Brain pericyte (primary cell): Measurements from ENCODE around the gene TBPL1.
"Not testable (repeated sequence)": the region's sequence is repeated elsewhere in the genome, so short reads cannot be mapped to it uniquely, and the experiment has no call there.

ENCODE experiments used
- DNase-seq: peaks from one replicate; pipeline ENCODE4 v3.0.0-alpha.2; 2012; ENCODE audit warnings: low read depth, low spot score

Gene TBPL1

DNA sequence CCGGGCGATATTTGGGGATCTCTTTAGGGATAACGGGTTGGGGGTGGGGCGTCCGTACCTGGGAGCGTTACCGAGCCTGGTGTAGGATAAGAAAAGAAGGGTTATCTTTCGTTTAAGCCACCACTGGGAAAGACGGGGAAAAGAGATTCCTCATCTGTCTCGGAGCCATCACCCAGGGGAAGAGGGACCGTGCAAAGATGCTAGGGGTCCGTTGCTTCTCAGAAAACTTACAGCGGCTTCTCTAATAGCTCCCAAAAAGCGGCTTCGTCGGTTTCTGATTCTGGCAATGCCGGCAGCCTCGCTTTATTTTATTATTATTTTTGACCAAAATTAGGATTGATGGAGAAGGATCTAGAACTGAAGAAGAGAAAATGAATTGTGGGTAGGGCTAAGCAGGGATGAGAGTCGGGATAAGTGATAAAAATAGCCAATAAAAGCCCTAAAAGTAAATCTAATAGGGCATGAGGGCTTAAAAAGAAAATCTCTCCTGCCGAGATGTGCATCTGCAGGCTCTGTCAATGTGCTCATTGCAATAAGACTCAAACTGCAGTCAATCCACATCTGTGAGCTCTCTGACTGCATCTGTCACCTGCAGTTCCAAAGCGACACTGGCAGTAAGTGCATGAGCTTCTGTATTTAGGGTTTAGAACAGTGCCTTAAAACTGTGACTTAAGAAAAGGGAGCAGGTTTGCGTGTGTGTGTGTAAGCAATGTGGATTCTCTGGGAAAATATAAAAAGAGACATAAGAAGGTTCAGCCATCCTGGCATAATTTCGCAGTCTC, 801 bp downstream of the TBPL1 start:
- no peak for DNase-seq

DNA sequence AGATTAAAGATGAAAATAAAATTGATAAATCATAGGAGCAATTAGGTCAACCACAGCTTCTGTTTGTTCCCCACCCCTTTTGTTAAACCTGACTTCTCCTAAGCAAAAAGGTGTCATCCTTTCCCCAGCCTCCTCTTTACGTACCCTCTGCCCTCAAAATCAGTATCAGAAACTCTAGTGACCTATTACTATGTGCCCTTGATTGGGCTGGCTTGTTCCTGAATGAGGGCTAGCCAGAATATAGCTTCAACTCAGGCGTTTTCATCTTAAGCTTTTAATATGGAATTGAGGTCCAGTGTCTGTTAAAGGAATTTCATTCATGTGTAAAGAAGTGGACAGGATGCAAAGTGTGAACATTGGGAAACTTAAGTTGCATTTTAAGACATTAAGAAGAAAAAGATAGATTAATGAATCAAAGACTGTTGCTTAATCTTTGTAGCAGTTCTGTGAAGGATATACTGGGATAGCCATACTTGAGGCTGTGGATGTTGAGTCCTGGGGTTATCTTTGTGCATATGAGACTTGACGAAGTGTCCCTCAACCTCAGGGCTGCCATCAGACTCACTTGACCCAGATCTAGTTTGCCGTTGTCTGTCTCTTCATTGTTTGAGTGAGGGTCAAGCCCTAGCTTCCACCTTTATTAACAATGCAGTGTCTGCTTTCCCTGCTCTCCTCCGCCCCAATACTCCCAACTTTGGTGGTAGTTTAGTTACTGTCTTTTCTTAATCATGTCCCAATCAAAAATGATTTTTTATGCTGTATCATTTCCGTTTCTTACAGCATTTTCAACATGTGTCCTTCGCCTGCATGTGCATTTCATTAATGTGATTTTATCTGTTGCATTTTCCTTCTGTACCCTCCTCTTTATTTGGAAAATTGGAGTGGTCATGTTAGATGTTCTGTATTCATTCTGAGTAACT, 1.9 kb downstream of the TBPL1 start:
- DNase-seq = no peak

DNA sequence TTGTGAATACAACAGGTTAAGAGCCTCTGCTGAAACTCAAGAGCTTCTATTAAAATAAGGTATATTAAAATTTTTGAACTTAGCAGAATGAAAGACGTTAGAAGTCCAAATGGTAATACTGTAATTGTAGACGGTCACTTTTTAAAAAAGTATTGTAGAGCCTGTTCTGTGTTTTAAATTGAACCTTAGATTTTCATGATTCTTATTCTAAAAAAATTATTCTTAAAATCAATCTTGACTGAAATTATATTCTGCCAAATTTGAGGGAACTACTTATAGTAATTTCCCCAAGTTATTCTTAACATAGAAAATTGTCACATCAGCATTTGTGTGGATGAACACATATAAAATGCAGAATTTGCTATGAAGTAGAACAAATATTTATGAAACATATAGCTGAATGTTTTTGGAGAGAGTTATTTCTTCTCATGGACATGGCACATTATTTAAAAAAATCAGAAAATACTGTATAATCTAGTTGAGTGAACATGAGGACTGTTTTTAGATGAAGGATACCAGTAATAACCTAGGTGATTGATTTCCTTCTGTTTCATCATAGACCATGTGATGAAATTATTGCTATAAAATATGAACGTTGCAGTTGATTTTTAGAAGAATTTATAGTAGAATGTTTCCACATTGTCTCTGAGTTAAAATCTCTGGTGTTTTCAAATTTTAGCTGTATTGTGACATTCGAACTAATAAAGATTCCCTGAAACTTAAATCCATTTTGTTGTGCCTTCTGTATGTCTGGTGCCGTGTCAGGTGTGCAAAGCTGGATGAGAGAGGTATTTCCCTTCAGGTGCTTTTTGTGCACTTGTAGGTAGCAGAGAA, 2.8 kb downstream of the TBPL1 start:
- DNase-seq = no peak

DNA sequence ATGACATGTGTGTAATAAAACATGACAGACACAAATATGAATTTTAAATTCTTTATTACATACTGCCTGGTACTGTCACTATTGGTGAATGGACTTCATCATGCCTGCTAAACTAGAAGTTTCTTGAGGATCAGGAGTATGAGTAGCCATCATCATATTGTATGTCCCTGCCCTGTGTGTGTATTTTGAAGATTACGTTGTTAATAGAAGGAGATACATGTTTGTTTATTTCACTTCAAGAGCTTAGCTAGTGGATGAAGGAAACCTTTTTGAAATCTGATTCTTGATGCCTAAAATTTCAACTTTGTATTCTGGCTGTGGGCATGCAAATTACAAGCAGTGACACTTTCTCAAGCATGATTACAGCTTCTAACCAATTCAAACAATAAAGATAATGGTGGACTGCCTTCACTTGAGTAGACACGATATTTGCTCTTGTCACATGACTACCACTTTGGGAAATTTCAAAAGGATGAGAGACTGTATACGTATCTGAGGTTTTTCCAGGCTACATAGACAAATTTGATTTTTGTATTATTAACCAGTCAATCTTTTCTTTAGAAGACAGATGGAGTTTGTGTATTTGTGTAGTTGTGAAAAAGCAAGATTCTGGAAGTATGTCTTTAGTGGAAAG, 3.5 kb downstream of the TBPL1 start:
- DNase-seq = no peak

DNA sequence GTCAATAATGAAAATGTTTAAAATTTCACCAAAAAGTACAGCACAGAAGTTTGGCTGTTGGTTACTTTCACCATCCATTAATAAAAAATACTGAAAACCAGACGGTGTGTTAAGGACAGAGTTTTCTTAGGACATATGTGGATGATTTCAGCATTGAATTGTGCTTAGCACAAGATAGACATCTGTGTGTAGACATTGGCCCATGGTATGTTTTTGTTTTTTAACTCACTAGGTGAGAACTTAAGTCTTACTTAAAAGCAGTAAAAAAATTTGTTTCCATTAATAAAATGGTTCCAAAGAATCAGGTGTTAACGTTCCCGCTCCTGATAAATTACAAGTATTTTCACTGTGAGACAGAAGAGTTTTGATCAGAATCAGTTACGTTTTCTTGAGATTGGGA, 4.2 kb downstream of the TBPL1 start:
- no peak for DNase-seq

DNA sequence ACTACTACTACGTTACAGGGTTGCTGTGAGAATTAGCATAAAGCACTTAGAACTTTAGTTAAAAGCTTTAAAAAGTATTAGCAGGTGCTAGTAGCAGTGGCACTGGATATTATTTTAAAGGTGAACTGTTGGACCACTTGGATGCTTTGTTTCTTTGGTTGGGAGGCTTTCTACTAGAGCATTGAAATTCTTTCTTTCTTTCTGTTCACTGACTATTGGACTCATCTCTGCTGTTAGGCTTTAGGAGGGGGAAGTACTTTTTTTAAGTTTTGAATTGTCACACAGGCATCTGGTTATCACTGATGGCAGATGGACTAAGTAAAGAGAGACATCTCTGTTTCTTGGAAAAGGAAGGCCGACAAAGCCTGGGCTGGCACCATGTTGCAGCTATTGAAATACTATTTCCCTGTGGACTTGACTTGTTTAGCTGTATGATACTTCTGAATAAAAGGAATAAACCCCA, 4.8 kb downstream of the TBPL1 start:
- DNase-seq = no peak

- DNase-seq = no peak
Observed at GRCh38 chr6:133958791-133959190, 5.8 kb downstream of the TBPL1 start.

- no peak for DNase-seq
Observed at GRCh38 chr6:133959667-133960368, 6.8 kb downstream of the TBPL1 start.

GRCh38 chr6:133961831-133962230, 8.8 kb downstream of the TBPL1 start:
- no peak for DNase-seq

GRCh38 chr6:133964052-133964451, 11.0 kb downstream of the TBPL1 start:
- peak; percentile 25 for DNase-seq

- no peak for DNase-seq
Observed at GRCh38 chr6:133964702-133965101, 11.7 kb downstream of the TBPL1 start.

DNA sequence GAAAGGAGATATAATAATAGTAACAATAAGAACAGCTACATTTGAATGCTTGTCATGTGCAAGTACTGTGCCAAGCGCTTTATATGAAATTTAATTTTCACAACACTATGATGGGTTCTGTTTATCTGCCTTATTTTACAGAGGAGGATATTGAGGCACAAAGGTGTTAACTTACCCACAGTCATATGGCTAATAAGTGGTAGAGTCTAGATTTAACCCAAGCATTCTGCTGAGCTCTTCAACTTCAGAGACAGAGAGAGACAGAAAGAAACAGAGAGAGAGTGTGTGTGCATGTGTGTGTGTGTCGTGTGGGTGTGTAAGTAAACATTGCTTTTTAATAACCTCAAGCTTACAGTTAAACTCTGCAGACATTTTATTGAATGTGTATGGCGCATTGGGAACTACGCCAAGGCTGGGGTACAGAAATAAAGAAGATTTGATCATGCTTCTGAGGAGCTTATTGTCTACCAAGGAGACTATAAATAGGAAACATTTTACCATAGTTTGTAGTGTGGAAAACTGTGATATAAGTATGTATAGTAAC, 12.9 kb downstream of the TBPL1 start:
- no peak for DNase-seq

DNA sequence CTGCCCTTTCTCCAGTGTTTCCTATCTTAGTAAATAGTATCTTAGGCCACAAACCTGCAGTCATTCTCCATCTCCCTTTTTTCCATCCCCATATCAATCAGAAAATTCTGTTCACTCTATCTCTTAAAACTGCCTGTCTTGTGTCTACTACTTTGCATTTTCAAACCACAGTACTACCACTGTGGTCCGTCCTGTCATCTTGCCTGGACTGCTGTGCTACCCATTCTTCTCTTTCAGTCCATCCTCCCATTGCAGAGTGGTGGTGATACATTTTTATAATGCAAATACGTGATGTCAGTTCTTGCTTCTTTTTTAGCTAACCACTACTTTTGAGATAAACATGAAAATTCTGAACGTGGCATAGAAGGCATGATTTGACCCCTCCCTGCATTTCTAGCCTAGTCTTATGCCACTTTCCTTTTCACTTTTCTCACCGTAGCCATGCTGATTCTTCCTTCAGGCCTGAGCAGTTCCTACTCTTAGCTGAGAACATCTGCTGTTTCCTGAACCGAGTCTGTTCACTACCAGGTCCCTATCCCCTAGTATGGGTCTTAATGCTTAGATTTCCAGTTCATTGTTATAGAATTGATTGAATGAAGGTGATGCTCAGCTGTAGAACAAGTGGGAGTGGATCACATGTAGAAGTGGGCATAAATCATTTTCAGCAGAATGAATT, 13.8 kb downstream of the TBPL1 start:
- DNase-seq = no peak

DNA sequence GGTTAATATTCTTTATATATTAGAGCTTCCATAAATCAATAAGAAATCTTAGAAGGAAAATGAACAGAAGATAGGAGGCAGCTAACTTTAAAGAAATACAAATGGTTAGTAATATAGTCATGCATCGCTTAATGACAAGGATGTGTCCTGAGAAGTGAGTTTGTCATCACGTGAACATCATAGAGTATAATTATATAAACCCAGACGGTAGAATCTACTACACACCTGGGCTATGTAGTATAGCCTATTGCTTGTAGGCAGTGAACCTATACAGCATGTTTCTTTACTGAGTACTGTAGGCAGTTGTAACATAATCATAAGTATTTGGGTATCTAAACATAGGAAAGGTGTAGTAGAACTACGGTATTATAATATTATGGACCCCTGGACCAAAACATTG, 14.3 kb downstream of the TBPL1 start:
- DNase-seq = no peak

- not testable (repeated sequence) for DNase-seq
Observed at GRCh38 chr6:133967835-133968234, 14.8 kb downstream of the TBPL1 start.

DNA sequence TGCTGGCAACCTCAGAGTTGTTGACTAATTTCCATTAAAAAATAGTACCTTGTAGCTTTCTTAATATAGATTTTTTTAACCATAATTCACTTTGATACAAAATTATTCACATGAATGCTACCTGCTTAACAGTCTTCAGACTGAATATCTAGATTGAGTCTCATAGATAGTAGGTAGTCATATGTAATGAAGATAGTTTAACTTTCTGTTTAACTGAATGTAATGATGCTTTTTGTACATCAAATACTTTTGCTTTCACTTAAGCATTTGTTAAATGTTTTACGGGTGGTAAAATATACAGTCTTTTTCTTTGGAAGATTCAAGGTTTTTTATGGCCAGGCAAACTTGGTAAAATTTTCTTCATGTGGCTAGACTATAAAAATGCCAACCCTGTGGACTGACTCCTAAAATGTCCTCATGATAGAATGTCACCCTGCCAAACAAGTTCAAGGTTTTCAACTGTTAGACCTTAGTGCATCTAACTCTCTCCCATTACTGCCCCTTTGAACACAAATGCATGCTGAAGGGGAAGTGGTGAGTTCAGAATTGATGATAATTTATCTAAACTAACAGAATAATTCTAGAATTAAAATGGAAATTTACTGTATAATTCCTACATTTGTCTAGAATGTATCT, 16.4 kb downstream of the TBPL1 start:
- DNase-seq = no peak

- no peak for DNase-seq
Observed at GRCh38 chr6:133969921-133970295, 16.9 kb downstream of the TBPL1 start.

GRCh38 chr6:133971861-133972260, 18.8 kb downstream of the TBPL1 start:
- DNase-seq = no peak

- no peak for DNase-seq
Observed at GRCh38 chr6:133972388-133972787, 19.4 kb downstream of the TBPL1 start.
